Smooth muscle cell (in vitro differentiated cells): ENCODE measurements around the gene TNFAIP3. TPM values are rescaled to one million over a fixed set of nuclear protein-coding genes. Genes with fewer than 3 reads are reported as not detected.

ENCODE experiments used
- DNase-seq: peaks from one replicate; lab custom pipeline; 2025; ENCODE audit not compliant: unreplicated experiment; lab: John Stamatoyannopoulos, UW
- H2AFZ ChIP-seq: fragments of 200-600 bp; sonication (generic); 2 replicates; pipeline ENCODE4 v1.6.0; 2016; ENCODE audit warnings: antibody characterized with exemption, low read depth, mild to moderate bottlenecking
- H3F3A ChIP-seq: fragments of 200-600 bp; sonication (generic); 2 replicates; pipeline ENCODE4 v1.6.0; 2017; ENCODE audit warnings: antibody characterized with exemption, low read depth
- H3K27ac ChIP-seq: fragments of 200-600 bp; sonication (generic); 2 replicates; pipeline ENCODE4 v1.5.1; 2016; ENCODE audit warnings: low read depth, mild to moderate bottlenecking
- H3K27me3 ChIP-seq: fragments of 200-600 bp; sonication (generic); 2 replicates; pipeline ENCODE4 v1.6.1; 2016; ENCODE audit warnings: low read depth, mild to moderate bottlenecking
- H3K36me3 ChIP-seq: fragments of 200-600 bp; sonication (generic); 2 replicates; pipeline ENCODE4 v1.5.1; 2016; ENCODE audit warnings: low read depth
- H3K4me1 ChIP-seq: fragments of 200-600 bp; sonication (generic); 2 replicates; pipeline ENCODE4 v1.5.1; 2016; ENCODE audit warnings: low read depth
- H3K4me2 ChIP-seq: fragments of 200-600 bp; sonication (generic); 2 replicates; pipeline ENCODE4 v1.6.0; 2016; ENCODE audit warnings: mild to moderate bottlenecking
- H3K4me3 ChIP-seq: fragments of 200-600 bp; sonication (generic); 2 replicates; pipeline ENCODE4 v1.5.1; 2016; ENCODE audit warnings: mild to moderate bottlenecking
- H3K79me2 ChIP-seq: fragments of 200-600 bp; sonication (generic); 2 replicates; pipeline ENCODE4 v1.6.0; 2016; ENCODE audit warnings: low read depth, mild to moderate bottlenecking
- H3K9ac ChIP-seq: fragments of 200-600 bp; sonication (generic); 2 replicates; pipeline ENCODE4 v1.6.0; 2016; ENCODE audit warnings: low read depth
- H3K9me3 ChIP-seq: fragments of 200-600 bp; sonication (generic); replicated peaks from 2 replicates; pipeline ENCODE4 v1.5.1; 2016; ENCODE audit warnings: low read depth
- H4K20me1 ChIP-seq: fragments of 200-600 bp; sonication (generic); 2 replicates; pipeline ENCODE4 v1.6.0; 2016; ENCODE audit warnings: low read depth
- CTCF ChIP-seq: fragments of 200-600 bp; sonication (generic); IDR thresholded peaks from 2 replicates; pipeline ENCODE4 v1.5.1; 2017; ENCODE audit warnings: borderline replicate concordance, mild to moderate bottlenecking, antibody characterized with exemption; ENCODE audit not compliant: insufficient read depth, poor library complexity, severe bottlenecking
- WGBS: methylation state at CpG from one replicate; pipeline ENCODE4 v1.1.7; 2016; ENCODE audit warnings: low lambda C conversion rate; 5-methylcytosine and 5-hydroxymethylcytosine counted together
- polyA plus RNA-seq: library from polyadenylated mRNA; unstranded; fragments of >200 nt; fragmentation: Nextera tagmentation; extraction: Ambion mirVana; gene quantifications from 2 replicates; pipeline ENCODE4 v1.2.1, GENCODE V29; 2016
- total RNA-seq: library from RNA; depleted of rRNA; stranded (reverse); fragments of >200 nt; gene quantifications from 2 replicates; pipeline ENCODE4 v1.2.3, GENCODE V29; 2014

The TNFAIP3 gene
- total and polyA plus RNA-seq, 2 experiments from 2014 or later = 32.2 to 33.8 TPM

GRCh38 chr6:137870308-137870644 is 3.2 kb downstream of the TNFAIP3 start:
- Histone ChIP-seq H3K27me3 (no peaks in the 10 kb centered on the region), H3K79me2 (peaks cover 44% of the 10 kb centered on the region), H3K4me3 (peak overlapping the region; percentile 79), H3K4me1 (peaks cover 48% of the 10 kb centered on the region), H4K20me1 (peaks cover 68% of the 10 kb centered on the region), H3K9ac (no peak overlapping the region), H3K27ac (no peak overlapping the region), H3K4me2 (peak overlapping the region; percentile 93), H3K9me3 (no peaks in the 10 kb centered on the region), H3K36me3 (peaks cover 3% of the 10 kb centered on the region), H3F3A (no peaks in the 10 kb centered on the region), H2AFZ (no peak overlapping the region)
- no peak for DNase-seq
- whole genome bisulfite sequencing = 73% methylated on average over 5 of the region's 5 CpGs
- TF ChIP-seq CTCF = no peak

GRCh38 chr6:137870744-137871247 is 3.7 kb downstream of the TNFAIP3 start:
- DNase-seq = no peak
- Histone ChIP-seq H3K27me3 (no peaks in the 10 kb centered on the region), H3K27ac (no peak overlapping the region), H3K9me3 (no peaks in the 10 kb centered on the region), H3K4me3 (peak overlapping the region; percentile 79), H3F3A (no peaks in the 10 kb centered on the region), H3K4me2 (peak overlapping the region; percentile 93), H3K4me1 (peaks cover 45% of the 10 kb centered on the region), H2AFZ (no peak overlapping the region), H3K36me3 (peaks cover 6% of the 10 kb centered on the region), H3K9ac (no peak overlapping the region), H3K79me2 (peaks cover 44% of the 10 kb centered on the region), H4K20me1 (peaks cover 68% of the 10 kb centered on the region)
- 28% methylated on average over 4 of the region's 4 CpGs for WGBS
- TF ChIP-seq CTCF = no peak

- Histone ChIP-seq H3K4me1 (peaks cover 42% of the 10 kb centered on the region), H3K36me3 (peaks cover 10% of the 10 kb centered on the region), H3K79me2 (peaks cover 44% of the 10 kb centered on the region), H3K27me3 (no peaks in the 10 kb centered on the region), H2AFZ (no peak overlapping the region), H3K4me3 (peak overlapping the region; percentile 79), H4K20me1 (peaks cover 68% of the 10 kb centered on the region), H3K4me2 (peak overlapping the region; percentile 93), H3K9ac (no peak overlapping the region), H3K9me3 (no peaks in the 10 kb centered on the region), H3F3A (no peaks in the 10 kb centered on the region), H3K27ac (peak overlapping the region; percentile 40)
- TF ChIP-seq CTCF = no peak
- no peak for DNase-seq
- WGBS = 95% methylated on average over 11 of the region's 11 CpGs
Measured at GRCh38 chr6:137871291-137871690, 4.2 kb downstream of the TNFAIP3 start.

GRCh38 chr6:137871831-137872454 is 4.9 kb downstream of the TNFAIP3 start:
- no peak for TF ChIP-seq CTCF

More at GRCh38 chr6:137871831-137872454, 4.9 kb downstream of the TNFAIP3 start:
- peak overlapping the region; percentile 79 for H3K4me3 ChIP-seq
- no peak overlapping the region for H2AFZ ChIP-seq
- peaks cover 39% of the 10 kb centered on the region for H3K4me1 ChIP-seq
- H3K9ac ChIP-seq = no peak overlapping the region
- peak overlapping the region; percentile 40 for H3K27ac ChIP-seq
- peaks cover 68% of the 10 kb centered on the region for H4K20me1 ChIP-seq
- no peak for DNase-seq
- H3K36me3 ChIP-seq = peaks cover 16% of the 10 kb centered on the region
- H3K4me2 ChIP-seq = peak overlapping the region; percentile 93
- peaks cover 44% of the 10 kb centered on the region for H3K79me2 ChIP-seq
- H3K27me3 ChIP-seq = no peaks in the 10 kb centered on the region
- no peaks in the 10 kb centered on the region for H3F3A ChIP-seq
- no peaks in the 10 kb centered on the region for H3K9me3 ChIP-seq
- 90% methylated on average over 1 of the region's 1 CpG for WGBS
